Heart right ventricle (tissue), 16 donors: Measurements from ENCODE around the gene MARCO. TPM values are rescaled to one million over a fixed set of nuclear protein-coding genes. Genes with fewer than 3 reads are reported as not detected.

Experiments used
- ATAC-seq, 8 donors: fragments of 200-7000 bp; cut with Tn5 transposase; one replicate each; pipeline ENCODE4 v1.9.1; 2020; ENCODE audit warnings: mild to moderate bottlenecking in 8 of 8, moderate library complexity in 8 of 8, moderate number of reproducible peaks in 1 of 8
- DNase-seq, 2 donors: peaks; one replicate each; pipeline ENCODE4 v3.0.0-alpha.2; 2020
- H3K27ac ChIP-seq, 10 donors: fragments of 200-600 bp; sonication (generic) in 2 of 10; one replicate each; pipeline versions ENCODE4 v1.5.0 to v1.8.0; 2020 to 2022; ENCODE audit warnings: mild to moderate bottlenecking in 3 of 10
- H3K27me3 ChIP-seq, 7 donors: fragments of 200-600 bp; one replicate each; pipeline ENCODE4 v1.8.0; 2021 to 2022; ENCODE audit warnings: mild to moderate bottlenecking in 2 of 7
- H3K36me3 ChIP-seq, 9 donors: fragments of 200-600 bp; sonication (generic) in 1 of 9; one replicate each; pipeline versions ENCODE4 v1.5.0 to v1.8.0; 2020 to 2022; ENCODE audit warnings: mild to moderate bottlenecking in 2 of 9
- H3K4me1 ChIP-seq, 9 donors: fragments of 200-600 bp; sonication (generic) in 1 of 9; one replicate each; pipeline versions ENCODE4 v1.5.0 to v1.8.0; 2020 to 2022; ENCODE audit warnings: mild to moderate bottlenecking in 4 of 9
- H3K4me3 ChIP-seq, 10 donors: fragments of 200-600 bp; sonication (generic) in 2 of 10; one replicate each; pipeline versions ENCODE4 v1.5.0 to v1.8.0; 2020 to 2022; ENCODE audit warnings: mild to moderate bottlenecking in 7 of 10, moderate library complexity in 2 of 10
- H3K9me3 ChIP-seq, 11 donors: fragments of 200-600 bp in 10 of 11; sonication (generic) in 2 of 11; one replicate each; pipeline versions ENCODE4 v1.5.0 to v1.8.0; 2013 to 2022; ENCODE audit warnings: mild to moderate bottlenecking in 2 of 11, control low read depth in 1 of 11, moderate library complexity in 1 of 11
- WGBS, 2 donors: extraction: QIAGEN DNeasy Blood & Tissue Kit; methylation state at CpG; one replicate each; pipeline ENCODE4 v1.1.7; 2013; ENCODE audit warnings: inconsistent platforms in 1 of 2; 5-methylcytosine and 5-hydroxymethylcytosine counted together
- intact Hi-C, 10 donors: fragments of 100-400 bp; cut with DNase I; formaldehyde crosslinking; loops; one replicate each; pipeline versions ENCODE4 v1.11.1 to v1.14.2; 2022
- polyA plus RNA-seq, 2 donors: library from polyadenylated mRNA; stranded (reverse); fragments of 200-250 nt; gene quantifications; one replicate each; pipeline ENCODE4 v1.2.3, GENCODE V29; 2013
- total RNA-seq, 10 donors: library from RNA; stranded (reverse); fragmentation: NEBNext Ultra II Directional in 3 of 10; extraction: Animal tissue kit (Norgen Biotek cat#: 25700) in 3 of 10; gene quantifications; one replicate each; pipeline versions ENCODE4 v1.2.1 to v1.2.4, GENCODE V29; 2021 to 2023
- TF ChIP-seq, protein P1 (sequence below), 9 donors: fragments of 200-600 bp; sonication (generic) in 2 of 9; IDR thresholded peaks; one replicate each; pipeline versions ENCODE4 v1.5.0 to v1.8.0; 2021 to 2022; ENCODE audit warnings: antibody characterized with exemption in 9 of 9, mild to moderate bottlenecking in 5 of 9, moderate library complexity in 1 of 9
- donor health status: Arrhythmogenic right ventricular cardiomyopathy.
- donor health status: ischemic (EF 13 %, LVEDD 7.1; RV severe dilation, severe dysfunction).
- donor health status: healthy with polysubstance abuse.
- donor health status: DM: no; HTN: yes; CAD: no.
- donor health status: DM: no; HTN: no; CAD: no.
- donor health status: ischemic (EF 25% LVEDD 6.9; RV normal size, moderate dysfunction).
- donor health status: ischemic (EF 25% LVEDD 5.7; RV mildly dilated, moderate dysfunction).
- donor health status: healthy.
- donor health status: DM: yes; HTN: yes; CAD: no.
- donor health status: Ischemic cardiomyopathy.
- donor health status: ischemic (EF 35%, LVEDD 5.7; RV mildly dilated, moderate dysfunction).
- donor health status: nonischemic (EF 11% LVEDD 7.7; RV severe dilation, severe dysfunction).
- donor health status: DM: yes; HTN: yes; CAD: no.
- donor health status: PGD.
- donor health status: ischemic (EF 29% LVEDD 5.4; RV normal size, mild dysfunction).
- donor health status: nonischemic (EF 23%, LVEDD 6.1; RV moderate dilation, normal function).

The MARCO gene
- total and polyA plus RNA-seq, 12 donors, result 0.47 to 31.2 (median 3.2) TPM

- no peak for DNase-seq
These were observed 82.6 kb downstream of the MARCO start for GRCh38 chr2:119024568-119024967.

GRCh38 chr2:119025013-119025412, 83.0 kb downstream of the MARCO start:
- TF ChIP-seq, protein P1, sequence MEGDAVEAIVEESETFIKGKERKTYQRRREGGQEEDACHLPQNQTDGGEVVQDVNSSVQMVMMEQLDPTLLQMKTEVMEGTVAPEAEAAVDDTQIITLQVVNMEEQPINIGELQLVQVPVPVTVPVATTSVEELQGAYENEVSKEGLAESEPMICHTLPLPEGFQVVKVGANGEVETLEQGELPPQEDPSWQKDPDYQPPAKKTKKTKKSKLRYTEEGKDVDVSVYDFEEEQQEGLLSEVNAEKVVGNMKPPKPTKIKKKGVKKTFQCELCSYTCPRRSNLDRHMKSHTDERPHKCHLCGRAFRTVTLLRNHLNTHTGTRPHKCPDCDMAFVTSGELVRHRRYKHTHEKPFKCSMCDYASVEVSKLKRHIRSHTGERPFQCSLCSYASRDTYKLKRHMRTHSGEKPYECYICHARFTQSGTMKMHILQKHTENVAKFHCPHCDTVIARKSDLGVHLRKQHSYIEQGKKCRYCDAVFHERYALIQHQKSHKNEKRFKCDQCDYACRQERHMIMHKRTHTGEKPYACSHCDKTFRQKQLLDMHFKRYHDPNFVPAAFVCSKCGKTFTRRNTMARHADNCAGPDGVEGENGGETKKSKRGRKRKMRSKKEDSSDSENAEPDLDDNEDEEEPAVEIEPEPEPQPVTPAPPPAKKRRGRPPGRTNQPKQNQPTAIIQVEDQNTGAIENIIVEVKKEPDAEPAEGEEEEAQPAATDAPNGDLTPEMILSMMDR (IDR thresholded peaks at IDR 0.05), result no peak
- no peak overlapping the region for H3K4me3 ChIP-seq
- peaks cover 0 to 12% (median 5%) of the 10 kb centered on the region in 7 donors for H3K27me3 ChIP-seq
- H3K36me3 ChIP-seq, result no peaks in the 10 kb centered on the region
- no peak for DNase-seq
- H3K4me1 ChIP-seq, result no peaks in the 10 kb centered on the region
- ATAC-seq, result no peak
- 53 to 71% methylated on average over 7 of the region's 7 CpGs for WGBS, 2 donors
- intact Hi-C loops, result no loop called here
- H3K9me3 ChIP-seq, result no peaks in the 10 kb centered on the region
- H3K27ac ChIP-seq, result no peak overlapping the region

More at GRCh38 chr2:119024568-119024967, 82.6 kb downstream of the MARCO start:
- WGBS, 2 donors, result 54 to 68% methylated on average over 3 of the region's 3 CpGs
- no peak overlapping the region for H3K27ac ChIP-seq
- H3K4me1 ChIP-seq, result no peaks in the 10 kb centered on the region
- TF ChIP-seq, protein P1 (IDR thresholded peaks at IDR 0.05), result no peak
- H3K27me3 ChIP-seq, result peaks cover 0 to 12% (median 3%) of the 10 kb centered on the region in 7 donors
- intact Hi-C loops, result no loop called here
- H3K36me3 ChIP-seq, result no peaks in the 10 kb centered on the region
- H3K9me3 ChIP-seq, result no peaks in the 10 kb centered on the region
- no peak for ATAC-seq
- no peak overlapping the region for H3K4me3 ChIP-seq

GRCh38 chr2:119025762-119026351, 83.9 kb downstream of the MARCO start:
- no peak for DNase-seq
- Histone ChIP-seq H3K4me3 (no peak overlapping the region), H3K4me1 (no peaks in the 10 kb centered on the region), H3K27me3 (peaks cover 0 to 14% (median 5%) of the 10 kb centered on the region in 7 donors), H3K36me3 (no peaks in the 10 kb centered on the region), H3K27ac (no peak overlapping the region), H3K9me3 (no peaks in the 10 kb centered on the region)
- TF ChIP-seq, protein P1 (IDR thresholded peaks at IDR 0.05), result no peak
- ATAC-seq, result no peak
- intact Hi-C loops, result no loop called here
- 85 to 86% methylated on average over 18 of the region's 18 CpGs for WGBS, 2 donors

GRCh38 chr2:119026890-119027289, 84.9 kb downstream of the MARCO start:
- ATAC-seq, result no peak

More at GRCh38 chr2:119026890-119027289, 84.9 kb downstream of the MARCO start:
- TF ChIP-seq, protein P1 (IDR thresholded peaks at IDR 0.05), result no peak
- Histone ChIP-seq H3K27me3 (peaks cover 0 to 18% (median 6%) of the 10 kb centered on the region in 7 donors), H3K4me3 (no peak overlapping the region), H3K9me3 (no peaks in the 10 kb centered on the region), H3K27ac (no peak overlapping the region), H3K36me3 (no peaks in the 10 kb centered on the region), H3K4me1 (no peaks in the 10 kb centered on the region)
- intact Hi-C loops, result no loop called here
- 66 to 70% methylated on average over 5 of the region's 5 CpGs for WGBS, 2 donors
- no peak for DNase-seq
